HG02870 (cell line): ENCODE results near the gene EDIL3.
"Not testable (repeated sequence)": the region's sequence is repeated elsewhere in the genome, so short reads cannot be mapped to it uniquely, and the experiment has no call there.

Experiments
- ATAC-seq: cut with Tn5 transposase; IDR thresholded peaks from one replicate; pipeline ENCODE4 v1.9.1; 2021; ENCODE audit warnings: mild to moderate bottlenecking, moderate library complexity; ENCODE audit not compliant: unreplicated experiment

The EDIL3 gene

DNA sequence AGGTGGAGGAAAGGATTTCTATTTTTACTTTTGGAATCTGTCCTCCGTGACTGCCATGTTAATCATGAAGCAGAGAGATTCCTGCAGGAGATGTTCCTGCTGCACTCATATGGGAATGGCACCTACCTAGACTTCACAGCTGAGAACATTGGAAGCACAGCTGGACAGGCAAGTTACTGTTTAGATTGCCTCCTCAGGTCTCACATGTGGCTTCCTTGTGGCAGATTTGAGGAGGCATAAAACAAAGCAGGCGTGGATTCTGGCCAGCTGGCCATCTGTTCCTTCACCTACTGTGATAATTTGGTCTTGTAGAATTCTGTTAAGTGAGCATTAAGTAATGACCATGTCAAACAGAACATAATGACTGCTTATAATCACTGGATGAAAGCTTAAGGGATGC is 193.4 kb downstream of the EDIL3 start:
- ATAC-seq: no peak

DNA sequence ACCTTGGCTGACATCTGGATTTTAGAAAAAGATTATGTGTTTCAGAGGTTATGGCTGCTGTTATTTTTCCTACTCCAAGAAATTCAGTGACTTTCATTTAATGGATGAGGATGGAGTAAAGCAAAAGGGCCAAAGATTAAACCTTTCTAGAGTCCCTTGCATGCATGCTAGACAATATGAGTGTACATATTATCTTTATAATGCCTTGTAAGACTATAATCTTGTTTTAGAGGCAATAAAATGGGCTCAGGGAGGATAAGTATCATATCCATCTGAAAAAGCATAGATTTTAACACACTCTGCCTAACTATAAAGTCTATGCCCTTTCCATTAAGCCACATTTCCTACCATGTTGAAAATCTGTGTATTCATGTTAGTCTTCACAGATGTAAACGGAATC is 199.8 kb downstream of the EDIL3 start:
- no peak for ATAC-seq

DNA sequence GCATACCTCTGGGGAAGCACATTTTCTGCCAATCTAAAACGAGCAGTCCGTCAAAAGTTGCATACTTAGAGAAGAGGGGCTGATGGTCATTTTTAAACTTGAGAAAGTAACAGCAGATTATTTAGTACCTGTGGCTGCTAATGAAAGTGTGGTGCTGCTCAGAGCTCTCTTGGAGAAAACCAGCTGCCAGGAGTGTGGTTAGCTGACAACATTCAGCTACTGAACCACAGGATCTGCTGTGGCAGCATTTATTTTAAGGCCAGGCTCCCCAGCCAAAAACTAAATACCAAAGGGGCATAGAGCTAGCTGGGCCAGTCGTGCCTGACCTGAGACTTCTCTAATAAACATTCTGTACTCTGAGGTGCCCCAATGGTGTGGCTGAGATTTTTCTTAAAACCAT is 203.6 kb downstream of the EDIL3 start:
- no peak for ATAC-seq

DNA sequence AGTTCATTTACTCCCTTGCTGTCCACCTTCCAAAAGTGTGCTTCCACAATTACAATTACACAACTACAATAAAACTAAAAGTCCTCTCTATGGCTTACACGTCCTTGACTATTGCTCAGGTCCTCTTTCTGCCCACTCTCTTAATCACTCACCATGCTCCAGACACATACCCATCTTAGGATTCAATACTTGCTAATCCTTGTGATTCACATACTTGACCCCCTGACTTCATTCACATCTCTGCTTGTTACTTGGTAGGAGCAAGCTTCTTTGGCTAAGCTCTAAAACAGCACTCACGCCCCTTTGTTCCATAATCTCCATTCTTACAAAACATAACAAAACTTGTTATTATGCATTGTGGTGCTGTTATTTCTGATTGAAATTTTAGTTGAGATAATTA is 215.8 kb downstream of the EDIL3 start:
- ATAC-seq: no peak

DNA sequence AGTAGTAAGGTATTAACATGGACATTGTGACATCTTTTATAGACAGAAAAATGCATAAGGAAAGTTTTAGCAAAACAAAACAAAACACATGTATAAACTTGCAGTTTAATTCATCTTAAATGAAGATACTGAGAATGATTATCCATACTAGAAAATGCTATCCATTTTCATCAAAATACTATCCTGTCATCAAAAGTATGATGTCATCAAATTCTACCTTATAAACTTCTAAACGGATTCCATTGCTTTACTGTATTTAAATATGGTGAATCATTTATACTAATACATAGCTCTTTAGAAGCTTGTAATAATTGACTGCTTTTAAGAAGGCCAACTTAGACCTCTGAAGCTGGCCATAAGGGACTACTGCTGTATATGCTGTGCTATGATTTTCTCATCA is 221.0 kb downstream of the EDIL3 start:
- no peak for ATAC-seq

DNA sequence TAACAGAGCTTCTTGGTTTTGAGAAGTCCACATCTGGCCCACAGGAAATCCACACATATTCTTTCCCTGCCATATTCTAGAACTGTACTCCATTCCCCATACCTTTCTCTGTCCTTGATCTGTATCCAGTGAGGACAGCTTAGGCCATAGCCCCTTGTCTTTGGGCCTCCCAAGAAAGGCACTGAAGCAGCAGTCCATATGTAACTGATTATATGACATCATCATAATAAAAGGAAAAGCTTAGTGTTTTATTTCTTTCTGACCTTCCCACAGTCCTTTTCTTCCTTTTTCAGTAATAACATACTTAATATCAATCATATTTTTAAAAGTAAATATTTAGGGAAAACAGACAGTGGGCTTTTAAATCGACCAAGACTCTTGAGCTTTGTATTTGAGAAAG is 222.0 kb downstream of the EDIL3 start:
- ATAC-seq: no peak

DNA sequence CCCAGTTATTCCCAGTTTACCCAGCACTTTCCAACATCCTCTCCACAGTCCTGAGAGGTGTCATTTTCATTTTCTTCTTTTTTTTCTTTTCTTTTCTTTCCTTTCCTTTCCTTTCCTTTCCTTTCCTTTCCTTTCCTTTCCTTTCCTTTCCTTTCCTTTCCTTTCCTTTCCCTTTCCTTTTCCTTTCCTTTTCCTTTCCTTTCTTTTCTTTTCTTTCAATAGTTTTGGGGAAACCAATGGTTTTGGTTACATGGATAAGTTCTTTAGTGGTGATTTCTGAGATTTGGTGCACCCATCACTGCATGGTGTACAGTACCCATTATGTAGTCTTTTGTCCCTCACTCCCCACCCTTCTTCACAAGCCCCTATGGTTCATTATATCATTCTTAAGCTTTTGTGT is 224.0 kb downstream of the EDIL3 start:
- ATAC-seq: not testable (repeated sequence)

DNA sequence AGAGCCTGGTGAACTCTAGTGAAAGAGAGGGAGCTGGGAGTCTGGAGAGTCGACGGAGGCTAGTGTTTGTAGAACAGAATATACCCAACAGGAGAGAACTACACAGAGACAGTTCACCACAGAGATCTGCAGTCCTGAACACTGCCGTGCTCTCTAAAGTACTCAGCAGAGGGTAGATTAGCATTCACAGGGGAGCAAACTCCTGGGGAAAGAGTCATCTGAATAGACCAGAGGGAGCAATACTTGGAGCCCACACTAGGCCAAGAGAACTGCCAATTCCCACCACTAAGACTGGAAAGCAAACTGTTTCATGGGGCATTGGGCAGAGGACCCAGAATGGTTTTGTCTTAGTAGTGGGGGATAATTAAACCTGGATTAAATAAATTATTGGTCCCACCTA is 235.6 kb downstream of the EDIL3 start:
- ATAC-seq: no peak

DNA sequence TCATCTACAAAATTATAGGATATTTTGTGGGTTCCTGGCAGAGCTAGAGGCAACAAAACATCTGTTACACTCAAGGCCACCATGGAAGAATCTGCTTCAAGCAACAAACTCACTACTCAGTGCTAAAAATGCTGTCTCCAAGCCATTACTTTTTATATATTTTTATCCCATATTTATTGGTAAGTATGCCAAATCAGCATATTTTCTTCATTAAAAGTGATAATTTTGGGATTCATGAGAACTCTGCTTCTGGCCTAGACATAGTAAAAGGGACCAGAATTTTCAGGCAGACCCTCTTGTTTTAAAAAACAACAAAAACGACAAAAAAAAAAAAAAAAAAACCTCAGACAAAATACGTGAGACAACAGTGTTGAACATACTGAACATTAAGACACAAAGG is 236.0 kb downstream of the EDIL3 start:
- no peak for ATAC-seq

DNA sequence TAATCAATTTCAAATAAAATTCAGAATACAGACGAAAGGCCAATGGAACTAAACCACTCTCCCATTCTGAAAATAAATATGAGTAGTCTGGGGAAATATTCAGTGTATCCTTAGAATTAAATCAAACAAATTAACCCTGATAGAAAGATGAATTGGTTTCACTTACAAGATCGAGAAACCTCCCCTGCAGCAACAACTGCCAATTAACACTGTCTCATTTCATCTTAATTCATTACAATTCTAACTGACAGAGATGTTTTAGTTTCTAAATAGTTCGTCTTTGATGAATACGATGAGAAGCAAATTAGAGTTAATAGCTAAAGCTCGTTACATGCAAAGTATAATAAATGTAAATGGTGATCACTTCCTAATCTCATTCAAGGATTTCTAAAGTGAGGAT is 247.1 kb downstream of the EDIL3 start:
- no peak for ATAC-seq

DNA sequence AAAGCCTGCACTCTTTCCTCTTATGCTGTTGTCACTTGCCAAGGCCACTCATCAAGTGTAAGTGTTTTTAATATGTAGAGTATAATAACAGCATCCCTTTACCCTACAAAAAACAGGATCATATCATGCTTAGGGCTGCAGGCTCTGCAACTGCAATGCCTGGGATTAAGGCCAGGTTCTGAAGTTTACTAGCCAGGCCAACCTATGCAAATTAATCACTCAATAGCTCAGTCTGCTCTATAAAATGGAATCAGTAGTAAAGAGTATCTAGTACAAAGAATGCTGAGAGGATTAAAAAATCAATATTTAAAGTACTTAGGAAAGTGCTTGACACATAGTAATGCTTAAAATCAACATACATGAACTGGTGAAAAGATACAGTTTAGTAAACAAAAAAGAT is 253.3 kb downstream of the EDIL3 start:
- ATAC-seq: no peak

DNA sequence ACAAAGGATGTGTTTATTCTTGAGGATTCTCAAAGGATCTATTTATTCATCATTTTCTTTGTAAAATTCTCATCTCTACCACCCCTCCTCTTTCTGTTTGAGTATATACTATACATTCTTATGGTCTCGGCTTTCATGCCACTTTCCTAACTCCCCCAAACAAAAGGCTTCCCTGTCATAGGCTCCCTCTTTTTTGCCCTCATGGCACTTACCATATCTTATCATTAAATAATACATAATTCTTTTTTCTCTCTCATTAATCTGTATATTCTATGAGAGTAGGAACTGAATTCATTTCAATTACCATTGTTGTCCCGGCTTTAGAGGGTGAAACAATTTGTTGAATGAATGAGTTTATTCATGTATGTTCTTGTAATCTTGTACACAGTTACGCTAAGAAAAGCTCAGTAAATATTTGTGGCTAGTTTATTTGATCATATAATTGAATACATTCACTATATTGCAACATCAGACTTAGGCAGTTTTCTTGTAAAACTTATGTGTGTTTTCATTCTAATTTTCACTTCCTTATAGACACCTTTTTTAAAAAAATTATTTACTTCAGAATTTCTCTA is 254.6 kb downstream of the EDIL3 start:
- no peak for ATAC-seq

DNA sequence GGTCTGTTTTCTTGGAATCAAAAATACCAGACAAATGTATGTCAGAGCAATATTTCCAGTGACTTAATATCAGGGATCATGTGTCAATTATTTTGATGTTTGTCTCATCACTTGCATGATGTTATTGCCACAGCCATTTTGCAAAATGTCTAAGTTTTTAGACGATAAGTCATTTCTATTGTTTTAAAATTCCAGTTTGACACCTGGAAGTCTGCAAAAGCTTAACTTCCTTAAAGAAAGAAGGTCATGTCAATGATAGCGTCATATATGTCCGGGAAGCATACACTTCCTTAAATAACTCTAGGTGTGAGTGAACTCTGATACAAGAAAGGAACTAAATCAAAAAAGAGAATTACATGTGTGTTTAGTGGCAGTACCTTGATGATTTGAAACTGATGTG is 259.5 kb downstream of the EDIL3 start:
- no peak for ATAC-seq

DNA sequence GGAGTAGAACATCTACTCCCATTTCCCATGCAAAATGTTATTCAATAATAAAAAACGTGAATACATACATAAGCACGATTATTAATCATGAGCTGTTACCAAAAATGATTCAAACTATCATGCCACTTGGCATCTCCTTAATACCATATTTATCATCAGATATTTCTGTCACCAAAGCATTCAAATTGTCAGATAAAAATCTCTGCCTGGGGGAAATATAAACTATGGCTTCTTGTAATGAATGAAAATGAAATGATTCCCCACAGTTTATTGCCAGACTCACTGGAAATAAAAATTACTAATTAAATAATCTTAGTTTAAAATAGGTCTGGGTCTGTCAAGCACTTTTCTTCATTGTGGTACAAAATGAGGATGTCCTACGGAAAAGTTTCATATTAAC is 265.4 kb downstream of the EDIL3 start:
- no peak for ATAC-seq

DNA sequence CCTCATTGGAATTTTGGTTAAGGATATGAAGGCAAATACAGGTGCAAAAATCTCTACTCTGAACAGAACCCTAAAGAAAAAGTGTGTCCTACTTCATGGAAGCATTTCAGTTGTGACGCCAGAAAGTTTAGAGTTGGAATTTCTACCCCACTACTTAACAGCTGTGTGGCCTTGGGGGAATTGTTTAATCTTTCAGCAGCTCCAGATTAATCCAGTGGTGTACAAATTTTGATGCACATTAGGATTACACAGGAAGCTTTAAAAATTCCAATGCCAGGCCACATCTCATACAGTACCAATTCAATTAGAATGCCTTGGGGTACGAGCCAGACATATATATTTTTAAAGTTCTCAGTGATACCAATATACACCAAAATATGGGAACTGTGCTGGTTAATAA is 266.1 kb downstream of the EDIL3 start:
- ATAC-seq: no peak

DNA sequence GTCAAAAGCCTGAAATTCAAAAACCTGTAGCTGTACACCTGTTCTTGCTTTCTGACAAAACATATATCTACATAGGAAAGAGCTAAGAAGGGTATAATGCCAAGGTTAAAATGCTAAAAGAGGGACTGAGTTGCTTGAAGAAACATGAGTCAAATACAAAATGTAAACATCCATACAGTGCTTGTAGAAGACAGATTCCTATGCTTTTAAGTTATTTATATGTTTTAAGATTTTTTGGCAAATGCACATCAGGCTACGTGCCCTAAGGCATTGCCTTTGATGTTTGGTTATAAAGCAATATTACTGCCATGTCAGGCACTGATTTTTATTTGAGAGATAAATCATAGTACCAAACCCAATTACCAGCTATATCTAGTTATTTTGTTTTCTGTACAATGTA is 269.0 kb downstream of the EDIL3 start:
- ATAC-seq: no peak

DNA sequence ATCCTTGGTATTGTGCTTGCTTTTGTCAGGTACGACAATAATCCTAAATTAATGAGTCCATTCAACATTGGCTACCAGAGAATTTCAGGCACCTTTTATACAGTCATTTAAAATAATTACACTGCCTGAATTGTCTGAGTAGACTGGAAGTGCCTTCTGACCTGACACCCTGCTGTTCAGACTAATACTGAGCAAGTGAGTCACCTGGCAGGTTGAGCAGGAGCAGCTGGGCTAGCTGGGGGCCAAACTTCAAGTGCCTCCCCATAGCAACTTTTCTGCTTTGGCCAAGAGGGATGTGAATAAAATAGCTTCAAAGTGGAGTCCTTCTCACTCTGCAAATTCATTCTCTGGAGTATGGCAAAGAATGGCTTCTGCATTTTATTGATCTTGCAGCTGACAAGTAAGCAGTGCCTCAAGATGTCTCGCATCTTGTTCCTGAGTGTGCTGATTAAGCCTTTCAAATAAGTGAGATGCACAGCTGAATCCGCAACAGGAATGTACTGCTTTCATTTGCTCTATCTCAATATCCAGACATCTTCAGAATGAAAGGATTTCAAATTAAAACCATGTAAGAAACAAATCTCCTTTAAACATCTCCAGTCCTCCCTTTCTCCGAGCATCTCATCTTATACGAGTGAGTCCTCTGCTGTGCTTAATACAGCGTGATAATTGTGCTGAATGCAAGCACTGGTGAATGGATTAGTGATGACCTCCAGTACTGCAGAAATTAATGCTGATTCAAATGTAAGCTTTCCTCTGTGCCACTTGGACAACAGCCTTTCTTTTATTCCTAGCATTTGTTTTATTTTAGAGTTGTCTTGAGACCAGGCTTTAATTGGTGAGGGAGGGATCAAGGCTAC is 271.2 kb downstream of the EDIL3 start:
- no peak for ATAC-seq

DNA sequence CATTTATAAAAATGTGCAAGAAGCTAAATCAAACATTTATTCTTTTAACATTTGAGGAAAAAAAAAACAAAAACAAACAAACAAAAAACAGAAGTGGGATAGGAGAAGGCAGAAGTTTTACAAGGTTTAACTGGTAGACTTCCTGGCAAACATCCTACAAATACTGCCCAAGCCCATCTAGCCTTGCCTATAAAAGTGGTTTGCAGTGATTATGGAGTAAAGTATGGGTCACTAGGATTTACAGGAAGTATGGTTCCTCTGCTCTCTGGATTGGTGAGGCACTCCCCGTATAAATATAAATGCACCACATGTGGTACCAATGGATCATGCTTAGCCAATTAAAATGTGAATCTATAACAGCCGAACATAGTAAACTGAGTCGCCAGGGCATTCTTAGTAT is 291.9 kb downstream of the EDIL3 start:
- ATAC-seq: no peak

DNA sequence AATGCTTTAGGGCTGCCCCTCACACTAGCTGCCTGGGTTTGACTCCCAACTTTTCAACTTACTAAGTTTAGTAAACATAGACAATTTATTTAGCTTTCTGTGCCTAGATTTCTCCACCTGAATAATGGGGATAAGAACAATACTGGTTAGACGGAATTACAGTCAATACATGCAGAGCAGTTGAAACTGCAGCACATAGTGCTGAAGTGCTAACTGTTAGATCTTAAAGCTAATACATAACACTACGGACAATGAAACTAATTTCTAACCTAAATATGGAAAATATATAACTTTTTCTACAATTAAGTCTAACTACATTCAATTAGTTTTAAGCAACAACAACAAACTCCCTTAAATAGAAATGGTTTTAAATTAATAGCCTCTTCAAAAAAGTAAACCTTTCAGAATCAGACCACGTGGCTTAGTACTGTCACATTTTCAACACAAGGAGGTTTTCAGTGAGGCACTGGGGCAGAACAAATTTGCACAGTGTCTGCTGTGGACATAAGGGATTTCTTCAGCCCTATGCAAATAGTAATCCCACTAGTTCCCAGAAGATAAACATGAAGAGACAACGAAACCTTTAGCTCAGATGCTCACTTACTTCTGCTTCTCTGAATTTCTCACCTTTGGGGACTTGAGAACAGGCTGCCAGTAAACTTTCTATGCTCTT is 293.4 kb downstream of the EDIL3 start:
- no peak for ATAC-seq

DNA sequence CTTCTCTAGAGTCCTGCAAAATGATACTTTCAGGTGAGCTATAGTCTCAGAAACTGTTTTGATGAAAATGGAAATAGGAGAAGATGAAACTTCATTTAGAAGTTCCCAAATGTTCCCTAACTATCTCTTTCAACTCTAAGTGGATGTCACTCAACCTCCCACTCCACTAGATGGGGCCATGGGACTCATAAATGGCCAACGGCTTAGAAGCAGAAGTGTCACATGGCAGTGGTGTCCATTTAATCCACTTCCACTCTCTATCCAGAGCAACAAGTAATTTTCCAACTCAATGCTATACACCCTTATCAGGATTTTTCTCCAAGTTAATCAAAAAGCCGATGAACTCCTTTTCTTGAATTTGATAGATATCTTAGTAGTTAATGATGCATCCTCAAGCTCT is 295.7 kb downstream of the EDIL3 start:
- no peak for ATAC-seq

DNA sequence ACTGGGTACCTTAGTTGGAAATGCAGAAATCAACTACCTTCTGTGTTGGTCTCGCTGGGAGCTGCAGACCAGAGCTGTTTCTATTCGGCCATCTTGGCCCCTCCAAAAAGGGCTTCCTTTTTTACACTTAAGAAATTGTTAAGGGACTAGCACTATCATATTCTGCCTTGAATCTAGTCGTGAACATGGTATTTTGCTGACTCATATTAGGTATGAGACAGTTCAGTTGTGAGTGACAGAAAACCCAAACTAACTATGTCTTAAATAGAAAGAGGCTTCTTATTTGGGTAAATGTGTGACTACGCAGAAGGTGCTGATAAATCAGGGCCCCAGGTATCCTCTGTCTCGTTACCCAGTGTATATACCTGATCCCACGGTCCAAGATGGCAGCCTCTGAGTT is 298.2 kb downstream of the EDIL3 start:
- no peak for ATAC-seq

DNA sequence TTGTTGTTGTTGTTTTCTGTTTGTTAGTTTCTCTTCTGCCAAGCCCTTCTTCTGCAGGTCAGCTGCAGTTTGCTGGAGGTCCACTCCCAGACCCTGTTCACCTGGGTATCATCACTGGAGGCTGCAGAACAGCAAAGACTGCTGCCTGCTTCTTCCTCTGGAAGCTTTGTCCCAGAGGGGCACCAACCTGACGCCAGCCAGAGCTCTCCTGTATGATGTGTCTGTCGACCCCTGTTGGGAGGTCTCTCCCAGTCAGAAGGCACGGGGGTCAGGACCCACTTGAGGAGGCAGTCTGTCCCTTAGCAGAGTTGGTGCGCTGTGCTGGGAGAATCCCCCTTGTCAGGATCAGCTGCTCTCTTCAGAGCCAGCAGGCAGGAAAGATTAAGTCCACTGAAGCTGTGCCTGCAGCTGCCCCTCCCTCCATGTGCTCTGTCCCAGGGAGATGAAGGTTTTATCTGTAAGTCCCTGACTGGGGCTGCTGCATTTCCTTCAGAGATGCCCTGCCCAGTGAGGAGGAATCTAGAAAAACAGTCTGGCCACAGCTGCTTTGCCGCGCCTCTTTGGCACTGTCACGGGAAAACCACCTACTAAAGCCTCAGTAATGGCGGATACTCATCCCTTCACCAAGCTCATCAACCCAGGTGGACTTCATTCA is 299.2 kb downstream of the EDIL3 start:
- ATAC-seq: no peak
